DOHH2 (cell line): Measurements from ENCODE around the gene TMEM208.

Experiments used
- H3F3A ChIP-seq: fragments of 200-600 bp; sonication (generic), shearing (Covaris generic); 2 replicates; pipeline ENCODE4 v1.6.0; 2016; ENCODE audit warnings: antibody characterized with exemption, mild to moderate bottlenecking; ENCODE audit not compliant: control insufficient read depth, insufficient read depth
- H3K27ac ChIP-seq: fragments of 200-600 bp; sonication (generic); 2 replicates; pipeline ENCODE4 v1.5.1; 2014; ENCODE audit warnings: low read depth, mild to moderate bottlenecking, low read length, moderate library complexity
- H3K27me3 ChIP-seq: fragments of 200-600 bp; sonication (generic); 2 replicates; pipeline ENCODE4 v1.6.1; 2014; ENCODE audit warnings: mild to moderate bottlenecking, low read length, mixed read lengths; ENCODE audit not compliant: control insufficient read depth
- H3K36me3 ChIP-seq: fragments of 200-600 bp; sonication (generic); 2 replicates; pipeline ENCODE4 v1.6.1; 2014; ENCODE audit warnings: mild to moderate bottlenecking, low read length, moderate library complexity, mixed read lengths; ENCODE audit not compliant: control insufficient read depth
- H3K4me1 ChIP-seq: fragments of 200-600 bp; sonication (generic); 2 replicates; pipeline ENCODE4 v1.6.1; 2014; ENCODE audit warnings: mild to moderate bottlenecking, low read length, mixed read lengths; ENCODE audit not compliant: control insufficient read depth
- H3K4me2 ChIP-seq: fragments of 200-600 bp; sonication (generic); 2 replicates; pipeline ENCODE4 v1.6.0; 2014; ENCODE audit warnings: mild to moderate bottlenecking, low read length, moderate library complexity
- H3K4me3 ChIP-seq: fragments of 200-600 bp; sonication (generic); 2 replicates; pipeline ENCODE4 v1.5.1; 2014; ENCODE audit warnings: mild to moderate bottlenecking, low read length, mixed read lengths
- H3K79me2 ChIP-seq: fragments of 200-600 bp; sonication (generic); 2 replicates; pipeline ENCODE4 v1.6.1; 2014; ENCODE audit warnings: mild to moderate bottlenecking, low read length, mixed read lengths; ENCODE audit not compliant: control insufficient read depth
- H3K9me2 ChIP-seq: fragments of 200-600 bp; sonication (generic); replicated peaks from 2 replicates; pipeline ENCODE4 v1.6.1; 2014; ENCODE audit warnings: mild to moderate bottlenecking, low read length, mixed read lengths; ENCODE audit not compliant: control insufficient read depth
- H3K9me3 ChIP-seq: fragments of 200-600 bp; sonication (generic); 2 replicates; pipeline ENCODE4 v1.6.1; 2014; ENCODE audit warnings: antibody characterized with exemption, low read length, mixed read lengths; ENCODE audit not compliant: control insufficient read depth, insufficient read depth
- H4K20me1 ChIP-seq: fragments of 200-600 bp; sonication (generic); 2 replicates; pipeline ENCODE4 v1.6.0; 2014; ENCODE audit warnings: low read depth, mild to moderate bottlenecking, antibody characterized with exemption, low read length, moderate library complexity; ENCODE audit not compliant: control insufficient read depth, insufficient read depth
- CTCF ChIP-seq: fragments of 200-600 bp; sonication (generic); IDR thresholded peaks from one replicate; pipeline ENCODE4 v1.5.1; 2014; ENCODE audit warnings: antibody characterized with exemption, mild to moderate bottlenecking, low read depth, low read length; ENCODE audit not compliant: poor library complexity, severe bottlenecking
- EZH2phosphoT487 ChIP-seq: fragments of 200-600 bp; sonication (generic); IDR thresholded peaks from 2 replicates; pipeline ENCODE4 v1.6.1; 2017; ENCODE audit warnings: borderline replicate concordance, mild to moderate bottlenecking, antibody characterized with exemption, low read length, moderate library complexity, mixed read lengths

TMEM208 gene

GRCh38 chr16:67212766-67213165 lies 14.2 kb upstream of the TMEM208 start:
- Histone ChIP-seq H3K9me3 (no peaks in the 10 kb centered on the region), H3K27ac (no peak overlapping the region), H3K79me2 (no peaks in the 10 kb centered on the region), H3K36me3 (no peaks in the 10 kb centered on the region), H3F3A (no peaks in the 10 kb centered on the region), H3K27me3 (peaks cover 3% of the 10 kb centered on the region; the same call in 1 of the 2 replicates), H3K4me2 (no peak overlapping the region), H3K4me3 (no peak overlapping the region), H3K4me1 (no peaks in the 10 kb centered on the region), H3K9me2 (no peaks in the 10 kb centered on the region), H4K20me1 (no peaks in the 10 kb centered on the region)
- TF ChIP-seq EZH2phosphoT487, result no peak

DNA sequence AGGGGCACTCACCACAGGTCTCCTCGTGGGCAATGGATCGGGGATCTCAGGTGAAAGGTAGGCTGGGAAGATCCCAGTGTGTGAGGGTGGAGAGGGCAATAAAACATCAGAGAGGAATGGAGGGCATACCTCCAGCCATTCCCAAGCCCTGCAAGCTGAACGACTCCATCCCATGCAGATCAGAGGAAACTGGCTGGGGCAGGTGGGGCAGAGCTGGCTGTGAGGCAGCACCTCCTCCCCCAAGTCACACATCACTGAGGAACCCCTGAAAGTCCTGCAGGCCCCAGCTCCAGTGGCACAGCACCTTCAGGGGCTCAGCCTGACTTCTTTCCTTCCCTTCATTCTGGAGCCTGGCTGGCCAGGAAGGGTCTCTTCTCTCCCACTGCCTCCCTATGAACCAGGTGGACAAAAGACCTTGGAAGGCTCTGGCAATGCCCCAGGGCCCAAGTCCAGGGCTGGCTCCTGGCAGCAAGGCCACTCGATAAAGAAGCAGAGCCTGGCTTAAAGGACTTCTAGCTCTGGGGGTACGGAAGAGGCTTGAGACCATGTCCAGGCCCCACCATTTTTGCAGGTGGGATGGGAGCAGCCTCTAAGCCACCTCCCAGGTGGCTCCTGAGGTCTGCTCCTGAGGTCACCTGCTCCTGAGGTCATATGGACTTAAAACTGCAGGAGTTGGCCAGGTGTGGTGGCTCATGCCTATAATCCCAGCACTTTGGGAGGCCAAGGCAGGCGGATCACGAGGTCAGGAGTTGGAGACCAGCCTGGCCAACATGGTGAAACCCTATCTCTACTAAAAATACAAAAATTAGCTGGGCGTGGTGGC lies 13.5 kb upstream of the TMEM208 start:
- H3K4me1 ChIP-seq, result no peaks in the 10 kb centered on the region

DNA sequence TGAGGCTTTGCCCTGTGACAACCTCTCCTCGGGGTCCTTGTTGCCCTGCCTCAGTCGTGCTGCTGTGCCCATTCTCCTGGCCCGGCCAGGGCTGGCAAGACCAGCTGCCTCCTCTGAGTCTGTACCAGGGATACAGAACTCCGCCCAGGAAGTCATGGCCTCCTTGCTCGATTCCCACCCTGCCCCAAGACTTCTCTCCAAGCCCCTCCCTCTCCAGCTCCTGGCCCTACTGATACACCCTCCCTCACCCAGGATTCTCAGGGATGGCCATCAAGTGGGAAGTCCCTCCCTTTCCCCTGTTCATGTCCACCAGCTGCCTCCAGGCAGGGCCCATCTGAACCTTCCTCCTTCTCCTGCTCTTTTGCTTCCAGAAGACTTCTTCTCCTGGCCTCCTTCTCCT lies 11.2 kb upstream of the TMEM208 start:
- Histone ChIP-seq H3K4me2 (no peak overlapping the region), H3K9me3 (no peaks in the 10 kb centered on the region), H3K4me1 (no peaks in the 10 kb centered on the region), H3K4me3 (no peak overlapping the region), H3K79me2 (no peaks in the 10 kb centered on the region), H3K27me3 (peaks cover 3% of the 10 kb centered on the region; the same call in 1 of the 2 replicates), H3K9me2 (no peaks in the 10 kb centered on the region), H3K36me3 (no peaks in the 10 kb centered on the region), H3K27ac (no peak overlapping the region), H3F3A (no peaks in the 10 kb centered on the region), H4K20me1 (no peaks in the 10 kb centered on the region)
- TF ChIP-seq CTCF (no peak), EZH2phosphoT487 (no peak)

More for the DNA sequence above, 13.5 kb upstream of the TMEM208 start:
- Histone ChIP-seq H3K9me3 (no peaks in the 10 kb centered on the region), H3F3A (no peaks in the 10 kb centered on the region), H3K27me3 (peaks cover 3% of the 10 kb centered on the region; the same call in 1 of the 2 replicates), H3K79me2 (no peaks in the 10 kb centered on the region), H3K4me2 (no peak overlapping the region), H3K27ac (no peak overlapping the region), H3K4me3 (no peak overlapping the region), H3K9me2 (no peaks in the 10 kb centered on the region), H4K20me1 (no peaks in the 10 kb centered on the region), H3K36me3 (no peaks in the 10 kb centered on the region)
- TF ChIP-seq EZH2phosphoT487, result no peak
- TF ChIP-seq CTCF, result no peak
